ENCODE results near the gene PIP5K1B.

DNA sequence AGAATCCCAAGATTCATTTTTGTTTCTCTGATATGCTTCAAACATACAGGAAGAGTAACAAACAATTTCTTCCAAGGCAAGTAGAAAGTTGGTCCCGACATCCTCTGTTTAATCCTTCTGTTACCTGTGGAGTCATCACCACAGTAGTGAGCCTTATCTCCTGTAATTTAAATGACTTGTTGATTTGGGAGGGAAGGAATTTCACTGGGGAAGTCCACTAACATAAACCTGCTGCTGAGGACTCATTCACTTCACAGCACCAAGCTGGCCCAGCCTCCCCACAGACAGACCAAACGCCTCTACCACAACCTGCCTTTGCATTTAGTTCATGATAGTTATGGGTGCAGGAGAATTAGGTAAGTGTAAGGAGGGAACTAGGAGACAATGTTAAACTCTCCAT, 245.6 kb downstream of the PIP5K1B start:
- TF ChIP-seq POLR2A (IDR thresholded peaks at IDR 0.05; ENCODE audit: borderline replicate concordance, extremely low read depth, insufficient read depth, insufficient read length): no peak
- TF ChIP-seq JUND (IDR thresholded peaks at IDR 0.05): no peak
- TF ChIP-seq, protein P1, sequence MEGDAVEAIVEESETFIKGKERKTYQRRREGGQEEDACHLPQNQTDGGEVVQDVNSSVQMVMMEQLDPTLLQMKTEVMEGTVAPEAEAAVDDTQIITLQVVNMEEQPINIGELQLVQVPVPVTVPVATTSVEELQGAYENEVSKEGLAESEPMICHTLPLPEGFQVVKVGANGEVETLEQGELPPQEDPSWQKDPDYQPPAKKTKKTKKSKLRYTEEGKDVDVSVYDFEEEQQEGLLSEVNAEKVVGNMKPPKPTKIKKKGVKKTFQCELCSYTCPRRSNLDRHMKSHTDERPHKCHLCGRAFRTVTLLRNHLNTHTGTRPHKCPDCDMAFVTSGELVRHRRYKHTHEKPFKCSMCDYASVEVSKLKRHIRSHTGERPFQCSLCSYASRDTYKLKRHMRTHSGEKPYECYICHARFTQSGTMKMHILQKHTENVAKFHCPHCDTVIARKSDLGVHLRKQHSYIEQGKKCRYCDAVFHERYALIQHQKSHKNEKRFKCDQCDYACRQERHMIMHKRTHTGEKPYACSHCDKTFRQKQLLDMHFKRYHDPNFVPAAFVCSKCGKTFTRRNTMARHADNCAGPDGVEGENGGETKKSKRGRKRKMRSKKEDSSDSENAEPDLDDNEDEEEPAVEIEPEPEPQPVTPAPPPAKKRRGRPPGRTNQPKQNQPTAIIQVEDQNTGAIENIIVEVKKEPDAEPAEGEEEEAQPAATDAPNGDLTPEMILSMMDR (IDR thresholded peaks at IDR 0.05 in 2 of 3, conservative IDR thresholded peaks at IDR 0.05 in 1 of 3; ENCODE audit: borderline replicate concordance in 1 of 3, insufficient read depth in 1 of 3, low read depth in 2 of 3, low read length in 2 of 3): no peak
- TF ChIP-seq, protein P2, sequence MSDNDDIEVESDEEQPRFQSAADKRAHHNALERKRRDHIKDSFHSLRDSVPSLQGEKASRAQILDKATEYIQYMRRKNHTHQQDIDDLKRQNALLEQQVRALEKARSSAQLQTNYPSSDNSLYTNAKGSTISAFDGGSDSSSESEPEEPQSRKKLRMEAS (IDR thresholded peaks at IDR 0.05): no peak
- no peak for TF ChIP-seq EZH2phosphoT487 (IDR thresholded peaks at IDR 0.05; ENCODE audit: borderline replicate concordance)
- TF ChIP-seq EZH2 (IDR thresholded peaks at IDR 0.05): no peak
- TF ChIP-seq RAD21 (IDR thresholded peaks at IDR 0.05; ENCODE audit: low read depth): no peak
- TF ChIP-seq ZFX (IDR thresholded peaks at IDR 0.05): no peak
- no peak for TF ChIP-seq SP1 (IDR thresholded peaks at IDR 0.05; ENCODE audit: low read depth)

All from HCT116 (cell line).